Measurements from ENCODE around the gene MED20.

Gene MED20

GRCh38 chr6:41964201-41964887 is 43.4 kb upstream of the MED20 start:
- no peaks in the 10 kb centered on the region for H4K20me1 ChIP-seq (ENCODE audit: insufficient read depth, low read length)
- H3K4me2 ChIP-seq (ENCODE audit: low read length), result no peak overlapping the region
- no peaks in the 10 kb centered on the region for H3K36me3 ChIP-seq (ENCODE audit: insufficient read depth, low read length)
- H3K27me3 ChIP-seq (ENCODE audit: insufficient read depth, low read length), result no peaks in the 10 kb centered on the region
- H3K4me1 ChIP-seq (ENCODE audit: insufficient read depth, low read length, severe bottlenecking), result no peaks in the 10 kb centered on the region
- no peak for TF ChIP-seq EZH2 (IDR thresholded peaks at IDR 0.05; ENCODE audit: borderline replicate concordance, low read length)
- TF ChIP-seq, protein P1, sequence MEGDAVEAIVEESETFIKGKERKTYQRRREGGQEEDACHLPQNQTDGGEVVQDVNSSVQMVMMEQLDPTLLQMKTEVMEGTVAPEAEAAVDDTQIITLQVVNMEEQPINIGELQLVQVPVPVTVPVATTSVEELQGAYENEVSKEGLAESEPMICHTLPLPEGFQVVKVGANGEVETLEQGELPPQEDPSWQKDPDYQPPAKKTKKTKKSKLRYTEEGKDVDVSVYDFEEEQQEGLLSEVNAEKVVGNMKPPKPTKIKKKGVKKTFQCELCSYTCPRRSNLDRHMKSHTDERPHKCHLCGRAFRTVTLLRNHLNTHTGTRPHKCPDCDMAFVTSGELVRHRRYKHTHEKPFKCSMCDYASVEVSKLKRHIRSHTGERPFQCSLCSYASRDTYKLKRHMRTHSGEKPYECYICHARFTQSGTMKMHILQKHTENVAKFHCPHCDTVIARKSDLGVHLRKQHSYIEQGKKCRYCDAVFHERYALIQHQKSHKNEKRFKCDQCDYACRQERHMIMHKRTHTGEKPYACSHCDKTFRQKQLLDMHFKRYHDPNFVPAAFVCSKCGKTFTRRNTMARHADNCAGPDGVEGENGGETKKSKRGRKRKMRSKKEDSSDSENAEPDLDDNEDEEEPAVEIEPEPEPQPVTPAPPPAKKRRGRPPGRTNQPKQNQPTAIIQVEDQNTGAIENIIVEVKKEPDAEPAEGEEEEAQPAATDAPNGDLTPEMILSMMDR (IDR thresholded peaks at IDR 0.05; ENCODE audit: low read length), result no peak
- H3K9me2 ChIP-seq (ENCODE audit: low read depth, low read length), result no peaks in the 10 kb centered on the region
- H3K79me2 ChIP-seq (ENCODE audit: insufficient read depth, low read length), result no peaks in the 10 kb centered on the region
- no peak overlapping the region for H3K9ac ChIP-seq (ENCODE audit: low read length)
- H3F3A ChIP-seq (ENCODE audit: insufficient read depth, low read length), result no peaks in the 10 kb centered on the region
- H3K9me3 ChIP-seq (ENCODE audit: low read length), result no peaks in the 10 kb centered on the region
- no peak overlapping the region for H3K27ac ChIP-seq (ENCODE audit: low read depth, low read length, poor library complexity, severe bottlenecking)
- H3K4me3 ChIP-seq (ENCODE audit: low read depth, low read length, poor library complexity, severe bottlenecking), result no peak overlapping the region
- no peak overlapping the region for H2AFZ ChIP-seq (ENCODE audit: low read length)

- no peaks in the 10 kb centered on the region for H3K9me3 ChIP-seq (ENCODE audit: low read length)
- no peaks in the 10 kb centered on the region for H3K79me2 ChIP-seq (ENCODE audit: insufficient read depth, low read length)
- H3K36me3 ChIP-seq (ENCODE audit: insufficient read depth, low read length), result no peaks in the 10 kb centered on the region
- no peaks in the 10 kb centered on the region for H4K20me1 ChIP-seq (ENCODE audit: insufficient read depth, low read length)
- TF ChIP-seq, protein P1 (IDR thresholded peaks at IDR 0.05; ENCODE audit: low read length), result no peak
- TF ChIP-seq EZH2 (IDR thresholded peaks at IDR 0.05; ENCODE audit: borderline replicate concordance, low read length), result no peak
- no peak overlapping the region for H3K4me3 ChIP-seq (ENCODE audit: low read depth, low read length, poor library complexity, severe bottlenecking)
- no peaks in the 10 kb centered on the region for H3F3A ChIP-seq (ENCODE audit: insufficient read depth, low read length)
- no peaks in the 10 kb centered on the region for H3K9me2 ChIP-seq (ENCODE audit: low read depth, low read length)
- H3K4me1 ChIP-seq (ENCODE audit: insufficient read depth, low read length, severe bottlenecking), result no peaks in the 10 kb centered on the region
- H3K9ac ChIP-seq (ENCODE audit: low read length), result no peak overlapping the region
- no peak overlapping the region for H3K4me2 ChIP-seq (ENCODE audit: low read length)
- H3K27me3 ChIP-seq (ENCODE audit: insufficient read depth, low read length), result no peaks in the 10 kb centered on the region
- no peak overlapping the region for H3K27ac ChIP-seq (ENCODE audit: low read depth, low read length, poor library complexity, severe bottlenecking)
- no peak overlapping the region for H2AFZ ChIP-seq (ENCODE audit: low read length)
These were observed 42.4 kb upstream of the MED20 start for GRCh38 chr6:41963371-41963770.

GRCh38 chr6:41960028-41960427 is 39.1 kb upstream of the MED20 start:
- TF ChIP-seq, protein P1 (IDR thresholded peaks at IDR 0.05; ENCODE audit: low read length), result no peak
- no peak for TF ChIP-seq EZH2 (IDR thresholded peaks at IDR 0.05; ENCODE audit: borderline replicate concordance, low read length)
- H3K79me2 ChIP-seq (ENCODE audit: insufficient read depth, low read length), result no peaks in the 10 kb centered on the region
- H3K4me1 ChIP-seq (ENCODE audit: insufficient read depth, low read length, severe bottlenecking), result no peaks in the 10 kb centered on the region
- no peaks in the 10 kb centered on the region for H3K36me3 ChIP-seq (ENCODE audit: insufficient read depth, low read length)
- H3K27ac ChIP-seq (ENCODE audit: low read depth, low read length, poor library complexity, severe bottlenecking), result no peak overlapping the region
- no peaks in the 10 kb centered on the region for H3K9me2 ChIP-seq (ENCODE audit: low read depth, low read length)
- no peak overlapping the region for H3K4me2 ChIP-seq (ENCODE audit: low read length)
- H3F3A ChIP-seq (ENCODE audit: insufficient read depth, low read length), result no peaks in the 10 kb centered on the region
- H2AFZ ChIP-seq (ENCODE audit: low read length), result no peak overlapping the region
- H3K9ac ChIP-seq (ENCODE audit: low read length), result no peak overlapping the region
- H3K9me3 ChIP-seq (ENCODE audit: low read length), result no peaks in the 10 kb centered on the region
- H3K4me3 ChIP-seq (ENCODE audit: low read depth, low read length, poor library complexity, severe bottlenecking), result no peak overlapping the region
- H4K20me1 ChIP-seq (ENCODE audit: insufficient read depth, low read length), result no peaks in the 10 kb centered on the region
- no peaks in the 10 kb centered on the region for H3K27me3 ChIP-seq (ENCODE audit: insufficient read depth, low read length)
